NT2/D1 (cell line): Measurements from ENCODE around the gene FNDC3B.

Experiments
- DNase-seq: peaks from one replicate; pipeline ENCODE4 v3.0.0-alpha.2; 2011; ENCODE audit warnings: low read depth, low spot score
- H3K27me3 ChIP-seq: 2 replicates; pipeline ENCODE4 v1.6.0; 2011; ENCODE audit warnings: mild to moderate bottlenecking; ENCODE audit not compliant: insufficient read length, insufficient read depth
- H3K36me3 ChIP-seq: 2 replicates; pipeline ENCODE4 v1.6.1; 2011; ENCODE audit warnings: mild to moderate bottlenecking, low read length, mixed read lengths; ENCODE audit not compliant: insufficient read depth, insufficient read length
- H3K4me1 ChIP-seq: 2 replicates; pipeline ENCODE4 v1.5.1; 2011; ENCODE audit not compliant: insufficient read depth, insufficient read length
- H3K4me3 ChIP-seq: 2 replicates; pipeline ENCODE4 v1.5.1; 2011; ENCODE audit warnings: low read depth; ENCODE audit not compliant: insufficient read length
- H3K9ac ChIP-seq: 2 replicates; pipeline ENCODE4 v1.6.0; 2011; ENCODE audit warnings: low read depth; ENCODE audit not compliant: insufficient read length
- H3K9me3 ChIP-seq: 2 replicates; pipeline ENCODE4 v1.5.1; 2011; ENCODE audit warnings: mild to moderate bottlenecking, low read length; ENCODE audit not compliant: insufficient read depth
- SUZ12 ChIP-seq: IDR thresholded peaks from 2 replicates; pipeline ENCODE4 v1.6.1; 2011; ENCODE audit not compliant: insufficient read length, insufficient read depth; ENCODE audit errors: extremely low read depth
- YY1 ChIP-seq: IDR thresholded peaks from 2 replicates; pipeline ENCODE4 v1.6.1; 2011; ENCODE audit not compliant: insufficient read length, insufficient read depth
- ZNF274 ChIP-seq: IDR thresholded peaks from 2 replicates; pipeline ENCODE4 v1.6.1; 2011; ENCODE audit warnings: mild to moderate bottlenecking, low read depth, low read length

The FNDC3B gene

GRCh38 chr3:172063456-172064432 is 24.4 kb downstream of the FNDC3B start:
- no peak overlapping the region for H3K4me3 ChIP-seq

GRCh38 chr3:172065527-172065926 is 26.1 kb downstream of the FNDC3B start:
- no peaks in the 10 kb centered on the region for H3K9me3 ChIP-seq
- no peak overlapping the region for H3K9ac ChIP-seq
- H3K27me3 ChIP-seq: no peaks in the 10 kb centered on the region
- peaks cover 46% of the 10 kb centered on the region for H3K36me3 ChIP-seq
- H3K4me1 ChIP-seq: peaks cover 4% of the 10 kb centered on the region
- H3K4me3 ChIP-seq: no peak overlapping the region
- no peak for DNase-seq
- TF ChIP-seq SUZ12 (no peak), ZNF274 (no peak), YY1 (no peak)

More at GRCh38 chr3:172063456-172064432, 24.4 kb downstream of the FNDC3B start:
- H3K9me3 ChIP-seq: no peaks in the 10 kb centered on the region
- H3K9ac ChIP-seq: no peak overlapping the region
- peaks cover 48% of the 10 kb centered on the region for H3K36me3 ChIP-seq
- DNase-seq: no peak
- H3K4me1 ChIP-seq: no peaks in the 10 kb centered on the region
- H3K27me3 ChIP-seq: no peaks in the 10 kb centered on the region
- no peak for TF ChIP-seq YY1
- no peak for TF ChIP-seq SUZ12
- TF ChIP-seq ZNF274: no peak

- H3K36me3 ChIP-seq: peaks cover 43% of the 10 kb centered on the region
- no peak for TF ChIP-seq SUZ12
- TF ChIP-seq ZNF274: no peak
- no peak for TF ChIP-seq YY1
- H3K27me3 ChIP-seq: no peaks in the 10 kb centered on the region
- DNase-seq: no peak
- no peak overlapping the region for H3K4me3 ChIP-seq
- H3K9ac ChIP-seq: no peak overlapping the region
- H3K9me3 ChIP-seq: no peaks in the 10 kb centered on the region
- peaks cover 4% of the 10 kb centered on the region for H3K4me1 ChIP-seq
Observed at GRCh38 chr3:172065967-172066762, 26.8 kb downstream of the FNDC3B start.

- Histone ChIP-seq H3K4me3 (no peak overlapping the region), H3K9ac (no peak overlapping the region), H3K27me3 (no peaks in the 10 kb centered on the region), H3K4me1 (peaks cover 4% of the 10 kb centered on the region), H3K9me3 (no peaks in the 10 kb centered on the region), H3K36me3 (peaks cover 45% of the 10 kb centered on the region)
- no peak for DNase-seq
- TF ChIP-seq YY1 (no peak), SUZ12 (no peak), ZNF274 (no peak)
Observed at GRCh38 chr3:172066880-172067796, 27.8 kb downstream of the FNDC3B start.

GRCh38 chr3:172067837-172068440 is 28.6 kb downstream of the FNDC3B start:
- H3K4me1 ChIP-seq: peaks cover 4% of the 10 kb centered on the region
- no peak overlapping the region for H3K9ac ChIP-seq
- H3K9me3 ChIP-seq: no peaks in the 10 kb centered on the region
- H3K36me3 ChIP-seq: peaks cover 51% of the 10 kb centered on the region
- H3K4me3 ChIP-seq: no peak overlapping the region
- no peak for TF ChIP-seq SUZ12
- no peak for TF ChIP-seq YY1
- no peak for TF ChIP-seq ZNF274
- H3K27me3 ChIP-seq: no peaks in the 10 kb centered on the region
- no peak for DNase-seq

GRCh38 chr3:172068977-172069376 is 29.6 kb downstream of the FNDC3B start:
- TF ChIP-seq SUZ12 (no peak), YY1 (no peak), ZNF274 (no peak)
- Histone ChIP-seq H3K9me3 (no peaks in the 10 kb centered on the region), H3K27me3 (no peaks in the 10 kb centered on the region), H3K9ac (no peak overlapping the region), H3K4me1 (peaks cover 4% of the 10 kb centered on the region), H3K4me3 (no peak overlapping the region), H3K36me3 (peaks cover 51% of the 10 kb centered on the region)
- no peak for DNase-seq
